CD4-positive, alpha-beta T cell (primary cell): ENCODE results near the gene PEF1. TPM values are rescaled to one million over a fixed set of nuclear protein-coding genes. Genes with fewer than 3 reads are reported as not detected.

Source experiments
- ATAC-seq: fragments of 200-7000 bp; cut with Tn5 transposase; one replicate; pipeline ENCODE4 v1.10.0; 2022; ENCODE audit warnings: mild to moderate bottlenecking; ENCODE audit not compliant: poor library complexity
- CTCF ChIA-PET: fragments of 350-600 bp; sonication (Branson Sonifier 250); formaldehyde crosslinking; loops from one replicate; lab custom pipeline; 2021; ENCODE audit warnings: antibody characterized with exemption, inconsistent platforms; lab: Charles Lee
- POLR2A ChIA-PET: fragments of 350-600 bp; sonication (Branson Sonifier 250); formaldehyde crosslinking; loops from one replicate; lab custom pipeline; 2021; ENCODE audit warnings: antibody characterized with exemption, inconsistent platforms; lab: Charles Lee
- DNase-seq, 14 experiments: peaks; one replicate each; pipeline ENCODE4 v3.0.0-alpha.2; 2013 to 2020; ENCODE audit warnings: mixed read lengths in 2 of 14
- H3K27ac ChIP-seq, 2 donors: one replicate each; pipeline versions ENCODE4 v1.5.1 to v1.7.0; 2013; ENCODE audit warnings: low read length in 2 of 2, low read depth in 1 of 2, mild to moderate bottlenecking in 1 of 2
- H3K27me3 ChIP-seq, 2 experiments: 1 replicate in 1 of 2; 2 replicates in 1 of 2; pipeline versions ENCODE4 v1.6.1 to v1.7.0; 2013; ENCODE audit warnings: low read length in 2 of 2, control low read depth in 1 of 2, mild to moderate bottlenecking in 1 of 2, moderate library complexity in 1 of 2; ENCODE audit not compliant: insufficient read depth in 2 of 2, control insufficient read depth in 1 of 2
- H3K36me3 ChIP-seq: one replicate; pipeline ENCODE4 v1.6.1; 2013; ENCODE audit warnings: low read length, control low read depth; ENCODE audit not compliant: insufficient read depth
- H3K4me1 ChIP-seq: one replicate; pipeline ENCODE4 v1.6.1; 2013; ENCODE audit warnings: low read length, control low read depth; ENCODE audit not compliant: insufficient read depth
- H3K4me3 ChIP-seq: one replicate; pipeline ENCODE4 v1.5.1; 2013; ENCODE audit warnings: mild to moderate bottlenecking, low read length, moderate library complexity
- H3K9me3 ChIP-seq, 2 experiments: 1 replicate in 1 of 2; 2 replicates in 1 of 2; pipeline versions ENCODE4 v1.6.1 to v1.7.0; 2013; ENCODE audit warnings: low read length in 2 of 2, mild to moderate bottlenecking in 2 of 2, control low read depth in 1 of 2, moderate library complexity in 1 of 2; ENCODE audit not compliant: control insufficient read depth in 1 of 2, insufficient read depth in 1 of 2
- H3K27ac Mint-ChIP-seq: one replicate; pipeline ENCODE4 v1.8.0; 2020; ENCODE audit warnings: mixed read lengths
- H3K27me3 Mint-ChIP-seq: one replicate; pipeline ENCODE4 v1.8.0; 2021; ENCODE audit warnings: mixed read lengths
- H3K36me3 Mint-ChIP-seq: one replicate; pipeline ENCODE4 v1.8.0; 2021; ENCODE audit warnings: low read depth, mixed read lengths
- H3K4me1 Mint-ChIP-seq: one replicate; pipeline ENCODE4 v1.8.0; 2021; ENCODE audit warnings: low read depth, mixed read lengths
- H3K4me3 Mint-ChIP-seq: one replicate; pipeline ENCODE4 v1.8.0; 2020; ENCODE audit warnings: mild to moderate bottlenecking, mixed read lengths
- H3K9me3 Mint-ChIP-seq: one replicate; pipeline ENCODE4 v1.8.0; 2020; ENCODE audit warnings: mixed read lengths
- CTCF ChIP-seq: fragments of 200-600 bp; IDR thresholded peaks from one replicate; pipeline ENCODE4 v1.8.0; 2022; ENCODE audit warnings: antibody characterized with exemption, mild to moderate bottlenecking
- intact Hi-C, 2 experiments: fragments of 100-400 bp; cut with DNase I in 1 of 2; cut with micrococcal nuclease in 1 of 2; formaldehyde crosslinking; loops; one replicate each; pipeline versions ENCODE4 v1.15.1 to v1.9.0; 2023 to 2025; cut with DNase I, micrococcal nuclease
- total RNA-seq, 174 experiments: library from RNA in 2 of 174; stranded (reverse) in 2 of 174; gene quantifications; one replicate each; pipeline ENCODE4 v1.2.3 and lab custom pipeline; 2021 to 2026

The PEF1 gene
- total RNA-seq, 2 experiments from 2014 or later: 42.3 to 45.9 TPM

- no peak for ATAC-seq
- Histone ChIP-seq H3K4me1 (no peaks in the 10 kb centered on the region), H3K36me3 (no peaks in the 10 kb centered on the region), H3K9me3 (peaks cover 0 to 4% of the 10 kb centered on the region in 2 experiments), H3K27ac (no peak overlapping the region), H3K4me3 (no peak overlapping the region), H3K27me3 (no peaks in the 10 kb centered on the region)
- POLR2A ChIA-PET: no interaction called here
- Mint-ChIP-seq H3K4me3 (no peak overlapping the region), H3K9me3 (no peaks in the 10 kb centered on the region), H3K27ac (no peak overlapping the region), H3K4me1 (no peaks in the 10 kb centered on the region), H3K36me3 (no peaks in the 10 kb centered on the region), H3K27me3 (no peaks in the 10 kb centered on the region)
- DNase-seq: no peak
- CTCF ChIA-PET: no interaction called here
- TF ChIP-seq CTCF: no peak
- intact Hi-C loops: no loop called here
Measured at GRCh38 chr1:31651766-31652165, 7.1 kb upstream of the PEF1 start.

GRCh38 chr1:31651089-31651420, 6.4 kb upstream of the PEF1 start:
- Mint-ChIP-seq H3K27ac (no peak overlapping the region), H3K36me3 (no peaks in the 10 kb centered on the region), H3K9me3 (no peaks in the 10 kb centered on the region), H3K4me1 (peaks cover under 1% of the 10 kb centered on the region), H3K27me3 (no peaks in the 10 kb centered on the region), H3K4me3 (no peak overlapping the region)
- peaks cover 2% of the 10 kb centered on the region for H3K4me1 ChIP-seq
- TF ChIP-seq CTCF: no peak
- intact Hi-C loops: no loop called here
- DNase-seq (no peak), ATAC-seq (no peak)
- H3K27me3 ChIP-seq: no peaks in the 10 kb centered on the region
- no peak overlapping the region for H3K27ac ChIP-seq
- no peak overlapping the region for H3K4me3 ChIP-seq
- H3K36me3 ChIP-seq: no peaks in the 10 kb centered on the region
- POLR2A ChIA-PET: interaction anchor here (0.7 kb wide), 1 partner anchor 262 kb away, joined by 3 read pairs; no protein-coding TSS in a partner anchor
- peaks cover 0 to 4% of the 10 kb centered on the region in 2 experiments for H3K9me3 ChIP-seq
- CTCF ChIA-PET: interaction anchor here (1.3 kb wide), 1 partner anchor 138 kb away, joined by 3 read pairs; no protein-coding TSS in a partner anchor

- ATAC-seq (no peak), DNase-seq (no peak)
- no peak overlapping the region for H3K4me3 Mint-ChIP-seq
- H3K9me3 Mint-ChIP-seq: no peaks in the 10 kb centered on the region
- Histone ChIP-seq H3K27ac (no peak overlapping the region), H3K36me3 (no peaks in the 10 kb centered on the region), H3K27me3 (no peaks in the 10 kb centered on the region), H3K4me3 (no peak overlapping the region), H3K4me1 (peaks cover 8% of the 10 kb centered on the region), H3K9me3 (peaks cover 0 to 4% of the 10 kb centered on the region in 2 experiments)
- intact Hi-C loops: no loop called here
- H3K27ac Mint-ChIP-seq: no peak overlapping the region
- no peak for TF ChIP-seq CTCF
- ChIA-PET POLR2A (interaction anchor here (0.7 kb wide), 1 partner anchor 262 kb away, joined by 3 read pairs; no protein-coding TSS in a partner anchor), CTCF (interaction anchor here (1.3 kb wide), 1 partner anchor 138 kb away, joined by 3 read pairs; no protein-coding TSS in a partner anchor)
- H3K36me3 Mint-ChIP-seq: no peaks in the 10 kb centered on the region
- H3K27me3 Mint-ChIP-seq: no peaks in the 10 kb centered on the region
- peaks cover 7% of the 10 kb centered on the region for H3K4me1 Mint-ChIP-seq
Measured at GRCh38 chr1:31650161-31651088, 5.7 kb upstream of the PEF1 start.
